Left lung (tissue), 10 donors: ENCODE results near the gene EPHA7. TPM values are rescaled to one million over a fixed set of nuclear protein-coding genes. Genes with fewer than 3 reads are reported as not detected.

Experiments
- ATAC-seq: fragments of 200-7000 bp; cut with Tn5 transposase; one replicate; pipeline ENCODE4 v1.9.1; 2020; ENCODE audit warnings: moderate library complexity
- DNase-seq, 4 donors: peaks; one replicate each; pipeline ENCODE4 v3.0.0-alpha.2; 2013 to 2020
- H3K27ac ChIP-seq, 2 donors: fragments of 200-600 bp; sonication (generic) in 1 of 2; one replicate each; pipeline versions ENCODE4 v1.5.0 to v1.8.0; 2020 to 2021
- H3K27me3 ChIP-seq, 2 donors: fragments of 200-600 bp; sonication (generic) in 1 of 2; one replicate each; pipeline versions ENCODE4 v1.5.0 to v1.8.0; 2020 to 2021
- H3K36me3 ChIP-seq, 2 donors: fragments of 200-600 bp; sonication (generic) in 1 of 2; one replicate each; pipeline versions ENCODE4 v1.5.0 to v1.8.0; 2020 to 2021
- H3K4me1 ChIP-seq, 2 donors: fragments of 200-600 bp; one replicate each; pipeline ENCODE4 v1.8.0; 2021
- H3K4me3 ChIP-seq, 2 donors: fragments of 200-600 bp; sonication (generic) in 1 of 2; one replicate each; pipeline versions ENCODE4 v1.5.0 to v1.8.0; 2020 to 2021; ENCODE audit warnings: mild to moderate bottlenecking in 1 of 2
- H3K9me3 ChIP-seq, 2 donors: fragments of 200-600 bp; sonication (generic) in 1 of 2; one replicate each; pipeline versions ENCODE4 v1.5.0 to v1.8.0; 2020 to 2021
- CTCF ChIP-seq, 2 donors: fragments of 200-600 bp; sonication (generic) in 1 of 2; IDR thresholded peaks; one replicate each; pipeline versions ENCODE4 v1.5.0 to v1.8.0; 2021; ENCODE audit warnings: antibody characterized with exemption in 2 of 2
- intact Hi-C, 2 donors: fragments of 100-400 bp; cut with DNase I; formaldehyde crosslinking; loops; one replicate each; pipeline versions ENCODE4 v1.11.2 to v1.14.2; 2022
- polyA plus RNA-seq, 6 donors: library from polyadenylated mRNA; unstranded; fragments of 120-200 nt; gene quantifications; one replicate each; pipeline ENCODE4 v1.2.1, GENCODE V29; 2013; ENCODE audit not compliant: insufficient read length in 6 of 6
- total RNA-seq, 2 donors: library from RNA; stranded (reverse); fragmentation: NEBNext Ultra II Directional; extraction: Animal tissue kit (Norgen Biotek cat#: 25700); gene quantifications; one replicate each; pipeline ENCODE4 v1.2.1, GENCODE V29; 2021
- donor health status: DM: no; HTN: yes; CAD: no.
- donor health status: DM: no; HTN: no; CAD: no.

Gene EPHA7
- total and polyA plus RNA-seq, 8 donors: 0.09 to 23.9 (median 19.3) TPM

GRCh38 chr6:93337772-93338394, 81.5 kb downstream of the EPHA7 start:
- Histone ChIP-seq H3K27me3 (no peaks in the 10 kb centered on the region), H3K27ac (no peak overlapping the region), H3K36me3 (no peaks in the 10 kb centered on the region), H3K9me3 (no peaks in the 10 kb centered on the region), H3K4me1 (no peaks in the 10 kb centered on the region), H3K4me3 (no peak overlapping the region)
- no peak for TF ChIP-seq CTCF (IDR thresholded peaks at IDR 0.05)
- ATAC-seq: no peak
- no peak for DNase-seq
- intact Hi-C loops: no loop called here

GRCh38 chr6:93337014-93337413, 82.3 kb downstream of the EPHA7 start:
- Histone ChIP-seq H3K36me3 (no peaks in the 10 kb centered on the region), H3K4me1 (no peaks in the 10 kb centered on the region), H3K27ac (no peak overlapping the region), H3K9me3 (no peaks in the 10 kb centered on the region), H3K4me3 (no peak overlapping the region), H3K27me3 (no peaks in the 10 kb centered on the region)
- ATAC-seq (no peak), DNase-seq (no peak)
- intact Hi-C loops: no loop called here
- no peak for TF ChIP-seq CTCF (IDR thresholded peaks at IDR 0.05)

DNA sequence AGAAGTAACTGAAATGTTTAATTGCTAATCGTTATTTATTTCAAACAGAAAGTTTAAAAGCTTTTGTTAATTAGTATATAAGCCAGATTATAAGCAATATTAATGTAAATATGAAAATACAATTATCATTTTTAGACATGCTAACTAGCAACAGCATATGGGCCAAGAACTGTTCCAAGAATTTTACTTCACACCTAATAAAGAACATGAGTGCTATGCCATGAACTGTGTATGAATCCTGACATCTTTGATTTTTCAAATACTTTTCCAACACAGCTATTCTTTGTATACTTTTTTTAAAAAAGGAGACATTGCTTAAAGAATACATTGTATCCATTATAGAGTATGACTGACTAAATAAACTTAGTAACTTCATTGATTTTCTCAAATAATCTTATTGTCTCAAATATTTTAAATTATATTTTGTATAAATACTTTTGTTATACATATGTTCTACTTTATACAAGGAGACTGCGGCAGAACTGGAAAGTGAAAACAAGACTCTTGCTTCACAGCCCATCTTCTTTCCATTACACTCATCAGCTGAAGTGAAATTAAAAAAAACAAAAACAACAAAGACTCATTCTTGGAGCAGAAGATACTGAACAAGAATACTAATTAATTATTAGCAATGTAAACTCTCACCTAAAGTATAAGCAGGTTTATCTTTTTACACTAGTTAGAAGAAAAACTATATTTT, 89.9 kb downstream of the EPHA7 start:
- Histone ChIP-seq H3K9me3 (no peaks in the 10 kb centered on the region), H3K4me1 (no peaks in the 10 kb centered on the region), H3K36me3 (no peaks in the 10 kb centered on the region), H3K27me3 (no peaks in the 10 kb centered on the region), H3K27ac (no peak overlapping the region), H3K4me3 (no peak overlapping the region)
- no peak for TF ChIP-seq CTCF (IDR thresholded peaks at IDR 0.05)
- intact Hi-C loops: no loop called here
- DNase-seq (peak in 2 of 4 donors; percentile 29 to 32), ATAC-seq (no peak)

DNA sequence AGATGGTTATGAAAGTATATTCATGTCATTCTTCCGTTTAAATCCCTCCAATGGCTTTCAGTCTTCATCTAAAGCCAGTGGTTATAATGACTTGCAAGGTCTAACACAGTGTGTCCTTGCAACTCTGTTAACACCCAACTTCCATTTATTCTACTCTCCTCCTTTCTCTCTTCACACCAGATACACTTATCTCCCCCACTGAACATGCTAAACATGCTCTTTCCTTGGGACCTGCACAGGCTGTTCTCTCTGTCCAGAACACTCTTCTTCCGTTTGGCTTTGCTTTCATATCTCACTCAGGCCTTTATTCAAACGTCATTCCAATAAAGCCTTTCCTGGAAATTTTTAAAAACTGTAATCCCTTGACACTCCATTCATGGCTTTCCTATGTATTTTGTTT, 91.5 kb downstream of the EPHA7 start:
- intact Hi-C loops: no loop called here
- no peaks in the 10 kb centered on the region for H3K9me3 ChIP-seq
- ATAC-seq: no peak

More for the DNA sequence above, 91.5 kb downstream of the EPHA7 start:
- no peaks in the 10 kb centered on the region for H3K4me1 ChIP-seq
- TF ChIP-seq CTCF (IDR thresholded peaks at IDR 0.05): no peak
- no peaks in the 10 kb centered on the region for H3K36me3 ChIP-seq
- no peak for DNase-seq
- no peaks in the 10 kb centered on the region for H3K27me3 ChIP-seq
- H3K4me3 ChIP-seq: no peak overlapping the region
- no peak overlapping the region for H3K27ac ChIP-seq
